Activated naive CD4-positive, alpha-beta T cell treated with anti-CD3 and anti-CD28 coated beads, Interleukin-2, amount 10 ng/mL, durations not matched to agents 7 days and 5 days (primary cell): ENCODE results near the gene FAM174C.

Experiments used
- CTCF ChIA-PET: fragments of 350-600 bp; sonication (Branson Sonifier 250); formaldehyde crosslinking; loops from one replicate; lab custom pipeline; 2021; ENCODE audit warnings: antibody characterized with exemption; lab: Charles Lee
- DNase-seq: peaks from one replicate; pipeline ENCODE4 v3.0.0-alpha.2; 2020
- H3K27ac Mint-ChIP-seq: one replicate; pipeline ENCODE4 v1.8.0; 2021; ENCODE audit warnings: mild to moderate bottlenecking, moderate library complexity, mixed read lengths
- H3K27me3 Mint-ChIP-seq: one replicate; pipeline ENCODE4 v1.8.0; 2021; ENCODE audit warnings: mild to moderate bottlenecking, mixed read lengths
- H3K36me3 Mint-ChIP-seq: one replicate; pipeline ENCODE4 v1.8.0; 2021; ENCODE audit warnings: mixed read lengths
- H3K4me1 Mint-ChIP-seq: one replicate; pipeline ENCODE4 v1.8.0; 2021; ENCODE audit warnings: mixed read lengths
- H3K4me3 Mint-ChIP-seq: one replicate; pipeline ENCODE4 v1.8.0; 2021; ENCODE audit warnings: mild to moderate bottlenecking, moderate library complexity, mixed read lengths
- H3K9me3 Mint-ChIP-seq: one replicate; pipeline ENCODE4 v1.8.0; 2021; ENCODE audit warnings: mixed read lengths

FAM174C gene

DNA sequence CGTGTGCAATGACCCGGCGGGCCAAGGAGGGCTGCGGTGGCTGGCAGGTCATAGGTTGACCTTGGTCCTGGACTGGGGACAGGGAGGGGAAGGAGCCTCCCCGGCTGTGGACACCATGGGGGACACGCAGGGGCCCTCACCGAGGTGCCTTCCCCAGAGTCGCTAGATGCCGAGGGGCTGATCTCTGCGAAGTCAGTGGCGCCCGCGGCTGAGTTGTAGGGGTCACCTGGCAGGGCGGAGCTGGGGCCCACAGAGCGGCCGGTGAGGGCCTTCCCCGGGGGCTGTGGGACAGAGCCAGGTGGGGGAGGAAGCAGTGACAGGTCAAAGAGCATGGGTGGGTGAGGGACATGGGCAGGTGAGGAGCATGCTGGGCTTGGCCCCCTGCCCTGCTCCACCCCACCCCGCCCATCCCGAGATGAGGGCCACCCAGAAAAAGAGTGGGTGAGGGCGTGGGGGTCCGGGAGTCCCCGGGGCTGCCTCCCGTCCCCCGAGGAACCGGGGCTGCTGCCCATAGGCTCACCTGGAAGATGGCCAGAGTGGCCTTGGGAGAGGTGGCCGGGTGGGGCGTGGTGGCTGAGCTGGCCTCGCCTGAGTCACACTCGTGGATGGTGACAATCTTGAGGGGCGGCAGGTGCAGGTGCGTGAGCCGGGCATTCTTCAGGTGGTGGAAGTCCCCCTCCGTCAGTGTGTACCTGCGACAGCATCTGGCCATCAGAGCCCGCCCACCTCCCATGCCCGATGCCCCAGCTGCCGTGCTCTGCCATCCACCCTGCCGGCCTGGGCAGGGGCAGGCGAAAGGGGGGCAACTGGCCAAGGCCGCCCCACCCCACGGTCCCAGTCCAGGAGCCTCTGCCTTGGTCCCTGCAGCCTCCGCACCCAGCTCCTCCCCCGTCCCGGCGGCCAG is 41.0 kb upstream of the FAM174C start:
- no peaks in the 10 kb centered on the region for H3K9me3 Mint-ChIP-seq
- H3K36me3 Mint-ChIP-seq, result peaks cover 2% of the 10 kb centered on the region
- no peak overlapping the region for H3K27ac Mint-ChIP-seq
- no peak for DNase-seq
- H3K27me3 Mint-ChIP-seq, result peaks cover 52% of the 10 kb centered on the region
- peaks cover 10% of the 10 kb centered on the region for H3K4me1 Mint-ChIP-seq
- H3K4me3 Mint-ChIP-seq, result no peak overlapping the region
- CTCF ChIA-PET, result interaction anchor here (1.0 kb wide), 1 partner anchor 10 kb away, joined by 3 read pairs; no protein-coding TSS in a partner anchor

DNA sequence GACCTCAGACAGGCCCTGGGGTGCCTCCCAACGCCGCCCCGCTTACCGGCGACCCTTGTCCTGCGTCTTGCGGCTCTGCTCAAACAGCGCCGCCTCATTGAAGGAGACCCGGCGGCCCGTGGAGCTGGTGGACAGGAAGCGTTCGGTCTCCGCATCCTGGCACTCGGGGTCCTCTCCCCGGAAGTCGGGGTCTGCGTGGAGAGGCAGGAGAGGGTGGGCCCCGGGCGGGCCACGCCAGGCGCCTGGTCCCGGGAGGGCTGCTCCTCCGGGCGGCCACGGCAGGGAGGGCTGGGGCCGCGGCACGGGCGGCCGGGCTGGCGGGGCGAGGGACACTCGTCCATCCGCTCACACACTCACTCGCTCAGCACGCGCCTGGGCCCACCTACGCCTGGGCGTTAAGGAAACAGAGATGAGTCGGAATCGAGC is 40.4 kb upstream of the FAM174C start:
- peaks cover 12% of the 10 kb centered on the region for H3K4me1 Mint-ChIP-seq
- CTCF ChIA-PET, result interaction anchor here (1.0 kb wide), 1 partner anchor 9 kb away, joined by 3 read pairs; no protein-coding TSS in a partner anchor
- H3K4me3 Mint-ChIP-seq, result no peak overlapping the region
- no peak overlapping the region for H3K27ac Mint-ChIP-seq
- peaks cover 59% of the 10 kb centered on the region for H3K27me3 Mint-ChIP-seq
- DNase-seq, result no peak
- peaks cover 2% of the 10 kb centered on the region for H3K36me3 Mint-ChIP-seq
- no peaks in the 10 kb centered on the region for H3K9me3 Mint-ChIP-seq

- H3K27ac Mint-ChIP-seq, result no peak overlapping the region
- CTCF ChIA-PET, result no interaction called here
- H3K9me3 Mint-ChIP-seq, result no peaks in the 10 kb centered on the region
- peaks cover 2% of the 10 kb centered on the region for H3K36me3 Mint-ChIP-seq
- H3K27me3 Mint-ChIP-seq, result peaks cover 60% of the 10 kb centered on the region
- peaks cover 15% of the 10 kb centered on the region for H3K4me1 Mint-ChIP-seq
- no peak for DNase-seq
- H3K4me3 Mint-ChIP-seq, result no peak overlapping the region
Observed at GRCh38 chr19:1235625-1236538, 39.4 kb upstream of the FAM174C start.

GRCh38 chr19:1236576-1236975 is 38.8 kb upstream of the FAM174C start:
- CTCF ChIA-PET, result interaction anchor here (0.6 kb wide), 1 partner anchor 24 kb away, joined by 3 read pairs; no protein-coding TSS in a partner anchor
- peaks cover 64% of the 10 kb centered on the region for H3K27me3 Mint-ChIP-seq
- H3K4me1 Mint-ChIP-seq, result peaks cover 22% of the 10 kb centered on the region
- peak overlapping the region; percentile 31 for H3K4me3 Mint-ChIP-seq
- no peak for DNase-seq
- peaks cover 4% of the 10 kb centered on the region for H3K36me3 Mint-ChIP-seq
- H3K9me3 Mint-ChIP-seq, result no peaks in the 10 kb centered on the region
- no peak overlapping the region for H3K27ac Mint-ChIP-seq

DNA sequence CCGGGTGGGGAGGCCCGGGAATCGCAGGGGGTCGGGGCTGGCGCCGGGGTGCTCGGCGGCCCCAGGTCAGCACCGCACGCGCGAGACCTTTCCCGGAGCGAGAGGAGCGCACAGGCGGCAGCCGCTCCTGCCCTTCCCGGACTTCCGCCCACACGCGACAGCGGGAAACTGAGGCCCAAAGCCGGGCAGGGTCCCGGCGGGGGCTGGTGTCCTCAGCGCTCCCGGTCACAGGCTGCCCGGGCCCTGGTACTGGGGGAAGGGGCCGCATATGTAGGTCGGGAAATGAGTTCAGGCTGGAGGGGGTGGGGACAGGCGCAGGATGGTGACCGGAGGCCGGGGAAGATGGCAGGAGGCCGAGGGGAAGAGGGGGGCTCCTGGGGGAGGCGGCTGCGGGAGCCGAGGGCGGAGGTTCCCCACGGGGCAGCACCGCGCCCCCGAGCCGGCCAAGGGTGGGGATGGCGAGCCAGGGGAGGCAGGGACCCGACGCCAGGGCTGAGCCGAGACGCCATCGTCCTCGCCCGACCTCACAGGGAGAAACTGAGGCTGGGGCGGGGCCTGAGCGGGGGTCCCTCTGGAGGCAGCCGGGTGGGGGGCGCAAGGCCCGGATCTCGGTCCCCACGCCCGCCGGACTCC is 38.2 kb upstream of the FAM174C start:
- Mint-ChIP-seq H3K27me3 (peaks cover 64% of the 10 kb centered on the region), H3K36me3 (peaks cover 5% of the 10 kb centered on the region), H3K9me3 (no peaks in the 10 kb centered on the region), H3K27ac (no peak overlapping the region), H3K4me3 (peak overlapping the region; percentile 55), H3K4me1 (peaks cover 23% of the 10 kb centered on the region)
- DNase-seq, result no peak
- CTCF ChIA-PET, result interaction anchor here (0.6 kb wide), 1 partner anchor 25 kb away, joined by 3 read pairs; no protein-coding TSS in a partner anchor

- CTCF ChIA-PET, result interaction anchor here (0.8 to 1.3 kb wide), 3 partner anchors 22 to 237 kb away, joined by 3 to 4 read pairs (median 3); no protein-coding TSS in a partner anchor
- Mint-ChIP-seq H3K4me3 (peak within 1 kb of the TSS; percentile 71), H3K4me1 (peaks cover 30% of the 10 kb centered on the region), H3K27ac (no peak within 1 kb of the TSS), H3K9me3 (no peaks in the 10 kb centered on the region), H3K36me3 (peaks cover 5% of the 10 kb centered on the region), H3K27me3 (peaks cover 64% of the 10 kb centered on the region)
- peak; percentile 55 for DNase-seq
Observed at GRCh38 chr19:1237754-1238368, 37.5 kb upstream of the FAM174C start, which contains the start of gene CBARP. TSS of gene CBARP (minus strand) at chr19:1238005. CDS start at chr19:1236100, 1,905 bp downstream.

GRCh38 chr19:1238369-1239303 is 36.7 kb upstream of the FAM174C start:
- Mint-ChIP-seq H3K9me3 (no peaks in the 10 kb centered on the region), H3K4me3 (peak overlapping the region; percentile 71), H3K27me3 (peaks cover 61% of the 10 kb centered on the region), H3K4me1 (peaks cover 38% of the 10 kb centered on the region), H3K27ac (no peak overlapping the region), H3K36me3 (peaks cover 5% of the 10 kb centered on the region)
- no peak for DNase-seq
- CTCF ChIA-PET, result interaction anchor here (0.8 to 1.3 kb wide), 3 partner anchors 23 to 237 kb away, joined by 3 to 4 read pairs (median 3); no protein-coding TSS in a partner anchor

- peak overlapping the region; percentile 71 for H3K4me3 Mint-ChIP-seq
- H3K4me1 Mint-ChIP-seq, result peaks cover 39% of the 10 kb centered on the region
- H3K27me3 Mint-ChIP-seq, result peaks cover 55% of the 10 kb centered on the region
- no peaks in the 10 kb centered on the region for H3K9me3 Mint-ChIP-seq
- no peak overlapping the region for H3K27ac Mint-ChIP-seq
- peaks cover 5% of the 10 kb centered on the region for H3K36me3 Mint-ChIP-seq
- CTCF ChIA-PET, result no interaction called here
- DNase-seq, result no peak
Observed at GRCh38 chr19:1239420-1239795, 35.9 kb upstream of the FAM174C start.

GRCh38 chr19:1239796-1240737 is 35.3 kb upstream of the FAM174C start:
- H3K36me3 Mint-ChIP-seq, result peaks cover 7% of the 10 kb centered on the region
- CTCF ChIA-PET, result interaction anchor here (0.8 to 7.7 kb wide), 8 partner anchors 26 to 317 kb away, joined by 3 to 295 read pairs (median 4); partner anchors contain the start of genes CIRBP, FAM174C and WDR18
- H3K4me3 Mint-ChIP-seq, result peak overlapping the region; percentile 71
- peak; percentile 91 for DNase-seq
- peak overlapping the region; percentile 80 for H3K27ac Mint-ChIP-seq
- peaks cover 43% of the 10 kb centered on the region for H3K4me1 Mint-ChIP-seq
- H3K27me3 Mint-ChIP-seq, result peaks cover 48% of the 10 kb centered on the region
- no peaks in the 10 kb centered on the region for H3K9me3 Mint-ChIP-seq

GRCh38 chr19:1240925-1241324 is 34.4 kb upstream of the FAM174C start:
- Mint-ChIP-seq H3K9me3 (no peaks in the 10 kb centered on the region), H3K36me3 (peaks cover 7% of the 10 kb centered on the region), H3K4me1 (peaks cover 43% of the 10 kb centered on the region), H3K27ac (peak overlapping the region; percentile 85), H3K4me3 (peak overlapping the region; percentile 78), H3K27me3 (peaks cover 40% of the 10 kb centered on the region)
- CTCF ChIA-PET, result interaction anchor here (0.8 to 7.7 kb wide), 8 partner anchors 26 to 318 kb away, joined by 3 to 295 read pairs (median 4); partner anchors contain the start of genes CIRBP, FAM174C and WDR18
- no peak for DNase-seq

- H3K27ac Mint-ChIP-seq, result peak within 1 kb of the TSS; percentile 88
Observed at GRCh38 chr19:1241417-1242095, 33.8 kb upstream of the FAM174C start, which contains the start of gene ATP5F1D. TSS of gene ATP5F1D (plus strand) at chr19:1241751. CDS start at chr19:1241851, 100 bp downstream.

More at GRCh38 chr19:1241417-1242095, 33.8 kb upstream of the FAM174C start, which contains the start of gene ATP5F1D:
- CTCF ChIA-PET, result interaction anchor here (1.1 to 7.7 kb wide), 5 partner anchors 25 to 318 kb away, joined by 4 to 295 read pairs (median 5); partner anchors contain the start of genes CIRBP and WDR18
- H3K4me3 Mint-ChIP-seq, result peak within 1 kb of the TSS; percentile 78
- H3K4me1 Mint-ChIP-seq, result peaks cover 48% of the 10 kb centered on the region
- H3K36me3 Mint-ChIP-seq, result peaks cover 7% of the 10 kb centered on the region
- no peaks in the 10 kb centered on the region for H3K9me3 Mint-ChIP-seq
- peak; percentile 95 for DNase-seq
- H3K27me3 Mint-ChIP-seq, result peaks cover 33% of the 10 kb centered on the region
